Omental fat pad (tissue), 4 donors: Measurements from ENCODE around the gene KAT6B. TPM values are rescaled to one million over a fixed set of nuclear protein-coding genes. Genes with fewer than 3 reads are reported as not detected.

ENCODE experiments used
- ATAC-seq: fragments of 150-250 bp; one replicate; pipeline ENCODE4 v1.9.1; 2016; ENCODE audit warnings: mild to moderate bottlenecking, moderate library complexity; ENCODE audit not compliant: low FRiP score
- DNase-seq: peaks from one replicate; pipeline ENCODE4 v3.0.0-alpha.2; 2019; ENCODE audit warnings: low spot score
- total RNA-seq, 4 donors: library from RNA; depleted of rRNA; stranded (reverse); fragments of >200 nt; gene quantifications; one replicate each; pipeline ENCODE4 v1.1.0, GENCODE V29; 2016
- TF ChIP-seq, protein P1 (sequence below), 3 donors: fragments of 450-650 bp; IDR thresholded peaks; one replicate each; pipeline ENCODE4 v1.5.1; 2016 to 2017; ENCODE audit warnings: antibody characterized with exemption in 3 of 3, mild to moderate bottlenecking in 3 of 3, moderate library complexity in 2 of 3

Gene KAT6B
- total RNA-seq, 4 donors from 2014 or later: 32.2 to 50.3 (median 37.6) TPM

DNA sequence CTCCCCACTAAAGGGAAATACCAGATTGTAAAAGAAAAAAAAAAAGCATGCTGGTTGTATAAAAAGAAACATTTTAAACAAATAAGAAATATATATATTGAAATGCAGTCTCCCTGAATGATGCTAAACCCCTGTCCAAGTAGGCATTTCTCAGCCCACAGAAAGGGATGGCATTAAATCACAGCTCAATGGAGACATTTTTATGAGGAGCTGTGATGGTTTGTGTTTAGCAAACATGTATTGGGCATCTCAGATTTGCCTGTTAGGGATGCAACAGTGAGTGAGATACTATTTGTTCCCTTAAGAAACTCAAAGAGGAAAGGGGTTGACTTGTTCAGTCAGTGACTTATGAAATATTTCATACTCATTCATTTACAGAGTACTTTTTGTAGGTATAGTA is 51.5 kb downstream of the KAT6B start:
- ATAC-seq (no peak), DNase-seq (no peak)
- TF ChIP-seq, protein P1, sequence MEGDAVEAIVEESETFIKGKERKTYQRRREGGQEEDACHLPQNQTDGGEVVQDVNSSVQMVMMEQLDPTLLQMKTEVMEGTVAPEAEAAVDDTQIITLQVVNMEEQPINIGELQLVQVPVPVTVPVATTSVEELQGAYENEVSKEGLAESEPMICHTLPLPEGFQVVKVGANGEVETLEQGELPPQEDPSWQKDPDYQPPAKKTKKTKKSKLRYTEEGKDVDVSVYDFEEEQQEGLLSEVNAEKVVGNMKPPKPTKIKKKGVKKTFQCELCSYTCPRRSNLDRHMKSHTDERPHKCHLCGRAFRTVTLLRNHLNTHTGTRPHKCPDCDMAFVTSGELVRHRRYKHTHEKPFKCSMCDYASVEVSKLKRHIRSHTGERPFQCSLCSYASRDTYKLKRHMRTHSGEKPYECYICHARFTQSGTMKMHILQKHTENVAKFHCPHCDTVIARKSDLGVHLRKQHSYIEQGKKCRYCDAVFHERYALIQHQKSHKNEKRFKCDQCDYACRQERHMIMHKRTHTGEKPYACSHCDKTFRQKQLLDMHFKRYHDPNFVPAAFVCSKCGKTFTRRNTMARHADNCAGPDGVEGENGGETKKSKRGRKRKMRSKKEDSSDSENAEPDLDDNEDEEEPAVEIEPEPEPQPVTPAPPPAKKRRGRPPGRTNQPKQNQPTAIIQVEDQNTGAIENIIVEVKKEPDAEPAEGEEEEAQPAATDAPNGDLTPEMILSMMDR (IDR thresholded peaks at IDR 0.05): no peak

DNA sequence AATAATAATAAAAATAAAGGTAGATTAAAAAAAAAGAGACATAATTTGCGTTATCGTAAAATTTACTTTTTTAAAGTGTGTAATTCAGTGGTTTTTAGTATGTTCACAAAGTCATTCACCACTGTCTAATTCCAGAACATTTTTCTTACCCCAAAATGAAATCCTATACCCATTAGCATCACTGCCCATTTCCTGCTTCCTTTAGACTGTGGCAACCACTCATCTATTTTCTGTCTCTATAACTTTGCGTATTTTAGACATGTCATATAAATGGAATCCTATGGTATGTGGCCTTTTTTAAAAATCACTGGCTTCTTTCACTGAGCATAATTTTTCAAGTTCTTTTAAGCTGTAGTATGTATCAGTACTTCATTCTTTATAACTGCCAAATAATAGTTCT is 53.6 kb downstream of the KAT6B start:
- no peak for ATAC-seq
- DNase-seq: no peak
- TF ChIP-seq, protein P1 (IDR thresholded peaks at IDR 0.05): no peak

DNA sequence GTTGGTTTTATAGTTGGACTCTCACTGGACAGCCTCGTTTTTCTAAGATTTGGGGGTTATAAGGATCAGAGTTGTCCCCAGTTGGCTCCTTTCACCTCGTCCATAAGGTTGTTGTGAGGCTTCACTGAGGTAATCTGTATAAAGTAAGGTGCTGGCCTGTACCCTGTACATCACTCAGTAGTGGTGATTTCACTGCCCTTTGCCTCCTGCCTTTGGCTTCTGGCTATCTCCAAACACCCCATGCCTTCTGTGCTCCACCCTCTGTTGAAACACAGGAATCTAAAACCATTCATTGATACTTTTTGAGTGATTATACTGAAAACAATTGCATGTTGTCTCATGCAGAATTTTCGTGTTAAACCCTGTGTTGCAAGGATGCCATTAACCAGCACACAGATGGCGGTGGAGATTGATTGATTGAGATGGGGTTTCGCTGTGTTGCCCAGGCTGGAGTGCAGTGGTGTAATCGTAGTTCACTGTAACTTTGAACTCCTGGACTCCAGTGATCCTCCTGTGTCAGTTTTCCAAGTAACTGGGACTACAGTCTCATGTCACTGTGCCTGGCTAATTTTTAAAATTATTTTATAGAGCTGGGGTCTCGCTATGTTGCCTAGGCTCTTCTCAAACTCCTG is 55.0 kb downstream of the KAT6B start:
- DNase-seq (no peak), ATAC-seq (no peak)
- TF ChIP-seq, protein P1 (IDR thresholded peaks at IDR 0.05): no peak

DNA sequence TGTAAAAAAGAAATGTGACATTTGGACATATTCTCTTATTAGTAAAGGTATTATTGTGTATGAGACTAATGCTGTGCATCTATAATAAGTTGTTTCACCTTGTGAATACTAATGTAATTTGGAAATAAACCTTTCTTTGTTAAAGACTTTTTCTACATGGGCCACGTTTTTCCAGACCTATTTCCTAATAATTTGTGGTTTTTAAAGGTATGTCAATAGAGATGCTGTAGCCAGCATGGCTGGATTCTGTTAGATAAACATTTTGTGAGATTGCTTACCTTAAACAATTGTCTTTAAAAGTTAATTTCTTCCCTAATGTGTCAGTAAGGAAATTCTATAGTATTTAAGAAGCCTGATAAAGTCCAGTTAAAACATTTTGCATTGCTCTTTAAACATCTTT is 56.0 kb downstream of the KAT6B start:
- TF ChIP-seq, protein P1 (IDR thresholded peaks at IDR 0.05): no peak
- ATAC-seq: no peak
- DNase-seq: no peak

DNA sequence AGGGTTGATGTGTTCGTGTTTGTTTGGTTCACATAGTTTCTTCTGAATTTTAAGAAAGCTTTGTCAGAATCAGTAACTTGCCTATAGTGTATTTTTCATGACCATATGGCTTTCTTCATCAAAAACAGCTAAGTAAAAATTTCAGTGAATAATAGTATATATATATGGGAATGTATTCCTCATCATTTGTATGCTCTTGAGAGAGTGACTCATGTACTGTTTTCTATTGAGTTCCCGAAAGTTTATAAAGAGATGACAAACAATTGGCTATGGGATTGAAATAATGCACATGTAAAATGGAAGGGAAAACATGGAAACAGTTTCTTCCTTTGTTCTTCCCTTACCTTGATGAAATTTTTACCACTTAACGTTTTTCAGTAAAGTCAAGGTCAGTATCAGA is 56.4 kb downstream of the KAT6B start:
- TF ChIP-seq, protein P1 (IDR thresholded peaks at IDR 0.05): no peak
- ATAC-seq (no peak), DNase-seq (no peak)

DNA sequence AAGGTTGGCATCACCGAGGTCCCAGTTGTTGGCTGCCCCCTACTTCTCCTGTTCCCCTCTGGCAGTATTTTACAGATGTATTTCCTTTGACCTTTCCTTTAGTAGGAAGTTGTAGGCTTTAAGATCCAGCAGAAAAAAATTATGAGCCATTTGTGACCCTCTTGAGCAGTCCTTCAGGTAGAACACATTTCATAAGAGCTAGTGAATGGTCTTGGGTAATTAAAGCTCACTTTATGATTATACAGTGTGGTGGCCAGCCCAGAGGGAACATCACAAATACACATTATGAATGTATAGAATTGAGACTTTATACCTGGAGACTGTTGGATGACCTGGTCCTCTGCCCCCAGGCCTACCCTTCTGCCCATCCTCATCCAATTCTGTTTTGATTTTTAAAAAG is 57.0 kb downstream of the KAT6B start:
- TF ChIP-seq, protein P1 (IDR thresholded peaks at IDR 0.05): no peak
- DNase-seq (no peak), ATAC-seq (no peak)

DNA sequence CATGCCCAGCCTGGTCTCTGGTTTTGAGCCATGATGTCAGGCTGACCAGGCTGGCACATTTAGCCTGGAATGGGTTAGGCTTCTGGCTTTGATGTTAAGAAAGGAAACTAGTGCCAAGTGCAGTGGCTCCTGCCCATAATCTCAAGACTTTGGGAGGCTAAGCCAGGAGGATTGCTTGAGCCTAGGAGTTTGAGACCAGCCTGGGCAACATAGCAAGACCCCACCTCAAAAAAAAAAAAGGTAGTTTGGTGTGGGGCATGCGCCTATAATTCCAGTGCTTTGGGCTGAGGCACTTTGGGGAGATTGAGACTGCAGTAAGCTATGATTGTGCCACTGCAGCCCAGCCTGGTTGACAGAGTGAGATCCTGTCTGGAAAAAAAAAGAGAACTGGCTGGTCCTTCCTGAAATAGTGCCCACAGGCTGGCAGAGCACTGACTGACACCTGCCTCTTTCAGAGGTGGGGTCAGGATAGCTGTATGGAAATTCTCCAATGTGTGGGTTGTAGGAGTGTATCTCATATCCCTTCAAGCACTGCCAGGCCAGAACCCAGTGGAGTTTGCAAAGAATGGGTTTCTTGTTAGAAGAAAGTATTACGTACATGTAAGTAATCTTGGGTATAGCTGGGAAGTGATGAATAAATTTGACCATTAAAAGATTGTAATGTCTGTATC is 61.3 kb downstream of the KAT6B start:
- ATAC-seq: no peak
- DNase-seq: no peak
- TF ChIP-seq, protein P1 (IDR thresholded peaks at IDR 0.05): no peak
